Kidney tubule cell (primary cell): Measurements from ENCODE around the gene BBIP1.

ENCODE experiments used
- DNase-seq: peaks from one replicate; pipeline ENCODE4 v3.0.0-alpha.2; 2018; ENCODE audit warnings: low spot score

Gene BBIP1

GRCh38 chr10:110918643-110919348 is at the start of gene BBIP1:
TSS of gene BBIP1 (minus strand) at chr10:110919180. CDS start at chr10:110918157, 1,023 bp downstream.
- peak; percentile 100 for DNase-seq

- DNase-seq, result no peak
Measured at GRCh38 chr10:110967645-110968044, 48.7 kb upstream of the BBIP1 start.

GRCh38 chr10:110967009-110967630 is 48.1 kb upstream of the BBIP1 start:
- no peak for DNase-seq

GRCh38 chr10:110966146-110966545 is 47.2 kb upstream of the BBIP1 start:
- DNase-seq, result no peak

GRCh38 chr10:110965216-110965615 is 46.2 kb upstream of the BBIP1 start:
- DNase-seq, result no peak

GRCh38 chr10:110964681-110965080 is 45.7 kb upstream of the BBIP1 start:
- no peak for DNase-seq

- DNase-seq, result no peak
Measured at GRCh38 chr10:110963162-110963561, 44.2 kb upstream of the BBIP1 start.

GRCh38 chr10:110962443-110962842 is 43.5 kb upstream of the BBIP1 start:
- no peak for DNase-seq

GRCh38 chr10:110960333-110960712 is 41.3 kb upstream of the BBIP1 start:
- DNase-seq, result no peak

- DNase-seq, result no peak
Measured at GRCh38 chr10:110959379-110960332, 40.7 kb upstream of the BBIP1 start.

GRCh38 chr10:110957606-110958005 is 38.6 kb upstream of the BBIP1 start:
- no peak for DNase-seq

GRCh38 chr10:110951381-110951780 is 32.4 kb upstream of the BBIP1 start:
- no peak for DNase-seq

GRCh38 chr10:110947061-110947595 is 28.1 kb upstream of the BBIP1 start:
- peak; percentile 26 for DNase-seq

GRCh38 chr10:110946496-110946895 is 27.5 kb upstream of the BBIP1 start:
- DNase-seq, result peak; percentile 10

- DNase-seq, result peak; percentile 6
Measured at GRCh38 chr10:110944792-110945396, 25.9 kb upstream of the BBIP1 start.

GRCh38 chr10:110939419-110939818 is 20.4 kb upstream of the BBIP1 start:
- no peak for DNase-seq

GRCh38 chr10:110936757-110937156 is 17.8 kb upstream of the BBIP1 start:
- no peak for DNase-seq

GRCh38 chr10:110932505-110933180 is 13.7 kb upstream of the BBIP1 start:
- DNase-seq, result peak; percentile 8

- DNase-seq, result no peak
Measured at GRCh38 chr10:110931769-110932381, 12.9 kb upstream of the BBIP1 start.

GRCh38 chr10:110927461-110927860 is 8.5 kb upstream of the BBIP1 start:
- DNase-seq, result no peak
